DLD1 (cell line): Measurements from ENCODE around the gene MXD1.
"Not testable (repeated sequence)": the region's sequence is repeated elsewhere in the genome, so short reads cannot be mapped to it uniquely, and the experiment has no call there.

Experiments used
- in situ Hi-C: cut with HindIII; loops from 2 replicates; pipeline ENCODE4 v1.10.0; 2017; ENCODE audit warnings: low sequenced_read_pairs

MXD1 gene, protein sequence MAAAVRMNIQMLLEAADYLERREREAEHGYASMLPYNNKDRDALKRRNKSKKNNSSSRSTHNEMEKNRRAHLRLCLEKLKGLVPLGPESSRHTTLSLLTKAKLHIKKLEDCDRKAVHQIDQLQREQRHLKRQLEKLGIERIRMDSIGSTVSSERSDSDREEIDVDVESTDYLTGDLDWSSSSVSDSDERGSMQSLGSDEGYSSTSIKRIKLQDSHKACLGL

GRCh38 chr2:69914950-69915945 lies at the start of gene MXD1:
TSS of gene MXD1 (plus strand) at chr2:69915109. CDS start at chr2:69915331, 222 bp downstream.
- in situ Hi-C loops = no loop called here

DNA sequence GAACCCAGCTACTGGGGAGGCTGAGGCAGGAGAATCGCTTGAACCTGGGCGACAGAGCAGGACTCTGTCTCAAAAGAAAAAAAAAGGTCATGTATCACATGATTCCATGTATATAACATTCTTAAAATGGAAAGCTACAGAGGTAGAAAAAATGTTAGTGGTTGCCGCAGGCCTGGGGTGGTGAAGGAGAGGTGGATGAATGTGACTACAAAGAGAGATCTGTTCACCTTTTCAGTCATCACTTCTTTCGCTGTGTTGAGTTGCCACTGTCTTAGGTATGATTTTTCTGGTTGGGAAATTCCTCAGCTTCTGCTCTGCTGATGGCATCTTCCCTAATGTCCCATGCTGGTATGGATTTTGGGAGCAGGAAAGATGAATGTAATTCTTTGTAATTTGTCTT lies 26.5 kb upstream of the MXD1 start:
- in situ Hi-C loops = no loop called here

DNA sequence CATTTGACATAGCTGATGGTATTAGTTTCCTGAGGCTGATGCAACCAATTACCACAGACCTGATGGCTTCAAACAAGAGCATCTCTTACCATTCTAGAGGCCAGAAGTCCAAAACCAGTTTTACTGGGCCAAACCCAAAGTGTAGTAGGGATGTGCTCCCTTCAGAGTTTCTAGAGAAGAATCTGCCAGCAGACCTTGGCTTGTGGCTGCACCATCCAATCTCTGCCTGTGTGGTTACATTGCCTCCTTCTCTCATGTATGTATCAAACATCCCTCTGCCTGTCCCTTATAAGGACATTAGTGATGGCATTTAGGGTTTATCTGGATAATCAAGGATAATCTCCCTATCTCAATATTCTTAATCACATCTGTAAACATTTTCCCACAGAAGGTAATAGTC lies 25.6 kb upstream of the MXD1 start:
- in situ Hi-C loops = no loop called here

GRCh38 chr2:69890881-69891280 lies 24.0 kb upstream of the MXD1 start:
- in situ Hi-C loops = no loop called here

DNA sequence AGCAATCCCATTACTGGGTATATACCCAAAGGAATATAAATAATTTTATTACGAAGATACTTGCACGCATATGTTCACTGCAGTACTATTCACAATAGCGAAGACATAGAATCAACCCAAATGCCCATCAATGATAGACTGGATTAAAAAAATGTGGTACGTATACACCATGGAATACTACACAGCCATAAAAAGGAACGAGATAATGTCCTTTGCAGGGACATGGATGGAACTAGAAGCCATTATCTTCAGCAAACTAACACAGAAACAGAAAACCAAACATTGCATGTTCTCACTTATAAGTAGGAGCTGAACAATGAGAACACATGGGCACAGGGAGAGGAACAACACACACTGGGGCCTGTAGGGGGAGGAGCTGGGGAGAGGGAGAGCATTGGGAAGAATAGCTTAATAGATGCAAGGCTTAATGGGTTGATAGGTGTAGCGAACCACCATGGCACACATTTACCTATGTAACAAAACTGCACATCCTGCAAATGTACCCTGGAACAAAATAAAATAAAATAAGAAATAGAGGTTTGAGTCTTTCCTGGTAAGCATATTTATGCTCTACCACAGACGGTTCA lies 22.0 kb upstream of the MXD1 start:
- in situ Hi-C loops = not testable (repeated sequence)

GRCh38 chr2:69893684-69894551 lies 21.0 kb upstream of the MXD1 start, which contains the start of gene SNRNP27:
TSS of gene SNRNP27 (plus strand) at chr2:69893956. CDS start at chr2:69893985, 29 bp downstream.
- in situ Hi-C loops = no loop called here

DNA sequence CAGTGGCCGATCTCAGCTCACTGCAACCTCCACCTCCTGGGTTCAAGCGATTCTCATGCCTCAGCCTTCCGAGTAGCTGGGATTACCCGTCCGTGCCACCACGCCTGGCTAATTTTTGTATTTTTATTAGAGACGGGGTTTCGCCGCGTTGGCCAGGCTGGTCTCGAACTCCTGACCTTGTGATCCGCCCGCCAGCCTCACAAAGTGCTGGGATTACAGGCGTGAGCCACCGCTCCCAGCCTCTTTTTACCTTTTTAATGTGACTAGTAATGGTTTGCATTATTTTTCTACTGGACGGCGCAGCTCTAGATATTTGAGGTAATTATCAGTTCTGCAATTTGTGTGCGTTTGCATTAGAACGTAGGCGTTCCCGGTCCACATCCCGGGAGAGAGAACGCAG lies 20.2 kb upstream of the MXD1 start:
- in situ Hi-C loops = not testable (repeated sequence)

DNA sequence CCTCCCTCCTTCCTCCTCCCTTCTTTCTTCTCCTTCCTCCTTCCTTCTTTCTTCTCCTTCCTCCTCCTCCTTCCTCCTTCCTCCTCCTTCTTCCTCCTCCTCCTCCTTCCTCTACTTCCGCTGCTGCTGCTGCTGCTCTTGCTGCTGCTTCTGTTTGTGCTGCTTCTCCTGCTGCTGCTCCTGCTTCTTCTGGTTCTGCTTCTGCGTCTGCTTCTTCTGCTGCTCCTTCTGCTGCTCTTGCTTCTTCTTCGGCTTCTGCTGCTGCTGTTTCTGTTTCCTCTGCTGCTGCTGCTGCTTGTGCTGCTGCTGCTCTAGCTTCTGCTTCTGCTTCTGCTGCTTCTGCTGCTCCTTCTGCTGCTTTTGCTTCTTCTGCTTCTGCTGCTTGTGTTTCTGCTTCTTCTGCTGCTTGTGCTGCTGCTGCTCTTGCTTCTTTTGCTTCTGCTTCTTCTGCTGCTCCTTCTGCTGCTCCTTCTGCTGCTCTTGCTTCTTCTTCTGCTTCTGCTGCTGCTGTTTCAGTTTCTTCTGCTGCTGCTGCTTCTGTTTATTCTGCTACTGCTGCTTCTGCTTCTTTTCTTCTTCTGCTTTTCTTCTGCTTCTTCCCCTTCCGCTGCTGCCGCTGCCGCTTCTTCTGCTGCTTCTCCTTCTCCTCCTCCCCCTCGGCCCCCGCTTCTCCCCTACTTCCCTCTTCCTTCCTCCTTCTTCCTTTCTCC lies 12.5 kb upstream of the MXD1 start:
- in situ Hi-C loops = no loop called here

- in situ Hi-C loops = no loop called here
These were observed 7.7 kb upstream of the MXD1 start for GRCh38 chr2:69907216-69907615.

DNA sequence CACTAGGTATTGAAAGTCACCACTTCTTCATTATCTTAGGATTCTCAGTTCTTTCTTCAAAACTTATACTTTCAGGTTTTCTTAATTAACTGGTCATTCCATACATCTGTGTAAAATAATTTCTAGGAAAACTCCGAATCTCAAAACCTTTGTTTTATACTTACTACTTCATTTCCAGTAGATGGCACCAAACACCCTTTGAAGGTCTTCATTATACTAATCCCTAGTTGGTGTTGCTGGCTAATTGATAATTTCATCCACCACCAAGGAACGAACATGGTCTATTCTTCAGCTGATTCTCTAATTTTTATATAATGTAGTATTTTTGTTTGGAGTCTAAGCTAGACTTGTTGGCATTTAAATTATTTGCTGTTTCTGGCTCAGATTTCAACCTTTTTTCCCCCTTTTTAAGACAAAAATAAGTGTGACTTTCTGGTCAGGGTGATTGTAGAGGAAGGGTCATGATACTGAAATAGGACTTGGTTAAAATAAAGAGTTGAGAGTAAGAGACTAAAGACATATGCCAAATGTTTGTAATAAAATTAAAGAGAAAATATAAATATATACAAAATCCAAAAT lies 2.8 kb upstream of the MXD1 start:
- in situ Hi-C loops = no loop called here

DNA sequence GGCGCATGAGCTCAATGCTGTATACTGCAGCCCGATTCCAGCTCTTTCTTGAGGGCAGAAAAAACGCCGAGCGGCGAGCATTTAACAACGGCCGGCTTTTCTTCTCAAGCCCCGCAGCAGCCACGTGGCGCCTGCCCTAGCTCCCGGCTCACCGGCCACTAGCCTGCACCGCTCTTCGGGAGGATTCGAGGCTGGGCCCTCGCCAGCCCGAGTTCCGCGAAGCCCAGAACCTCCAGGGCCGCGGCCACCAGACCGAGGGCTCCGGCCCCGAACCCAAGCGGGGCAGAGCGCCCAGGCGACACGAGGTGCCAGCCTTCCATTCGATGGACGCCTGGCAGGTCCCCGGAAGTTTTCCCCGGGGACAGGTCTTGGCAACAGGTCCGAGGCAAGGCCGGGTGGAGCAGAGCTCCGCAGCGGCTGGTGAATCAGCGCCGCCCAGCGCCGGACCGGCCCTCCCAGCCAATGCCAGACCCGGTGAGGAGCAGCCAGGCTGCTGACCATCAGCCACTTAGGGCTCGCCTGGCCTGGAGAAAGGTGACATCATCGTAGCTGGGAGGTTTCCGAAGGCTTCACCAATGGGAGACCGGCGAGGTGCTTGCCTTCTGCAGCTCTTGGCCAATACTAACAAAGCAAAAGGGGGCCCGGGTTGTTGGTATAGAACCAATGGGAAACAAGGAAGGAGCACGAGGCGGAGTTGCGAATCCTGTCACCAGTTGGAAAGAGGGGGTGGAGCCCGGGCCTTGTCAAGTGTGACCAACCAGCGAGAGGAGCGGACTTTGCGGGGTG lies 552 bp upstream of the MXD1 start:
- in situ Hi-C loops = no loop called here

- in situ Hi-C loops = no loop called here
These were observed 1.2 kb downstream of the MXD1 start for GRCh38 chr2:69916106-69916505.

GRCh38 chr2:69917852-69918251 lies 2.9 kb downstream of the MXD1 start:
- in situ Hi-C loops = no loop called here

DNA sequence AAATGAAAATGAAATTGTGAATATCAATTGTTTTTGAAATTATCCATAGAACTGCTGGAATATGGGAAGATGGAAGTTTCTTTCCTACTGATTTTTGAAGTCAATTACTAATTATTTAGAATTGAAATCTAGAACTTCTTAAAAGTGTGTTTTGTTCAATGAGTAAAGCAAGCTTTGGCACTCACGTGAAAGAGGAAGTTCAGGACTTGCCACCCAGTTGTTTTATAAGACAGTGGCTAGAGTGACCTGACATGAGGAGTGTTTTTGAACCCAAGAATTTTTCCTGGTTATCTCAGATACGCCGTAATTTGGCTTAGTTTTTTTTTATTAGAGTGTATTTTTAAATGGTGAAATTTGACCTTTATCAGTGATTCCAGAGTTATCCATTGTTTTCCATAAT lies 3.5 kb downstream of the MXD1 start:
- in situ Hi-C loops = no loop called here

GRCh38 chr2:69923116-69923515 lies 8.2 kb downstream of the MXD1 start:
- in situ Hi-C loops = loop anchor here (5.0 kb wide), 1 partner anchor 139 kb away; no protein-coding TSS in a partner anchor

DNA sequence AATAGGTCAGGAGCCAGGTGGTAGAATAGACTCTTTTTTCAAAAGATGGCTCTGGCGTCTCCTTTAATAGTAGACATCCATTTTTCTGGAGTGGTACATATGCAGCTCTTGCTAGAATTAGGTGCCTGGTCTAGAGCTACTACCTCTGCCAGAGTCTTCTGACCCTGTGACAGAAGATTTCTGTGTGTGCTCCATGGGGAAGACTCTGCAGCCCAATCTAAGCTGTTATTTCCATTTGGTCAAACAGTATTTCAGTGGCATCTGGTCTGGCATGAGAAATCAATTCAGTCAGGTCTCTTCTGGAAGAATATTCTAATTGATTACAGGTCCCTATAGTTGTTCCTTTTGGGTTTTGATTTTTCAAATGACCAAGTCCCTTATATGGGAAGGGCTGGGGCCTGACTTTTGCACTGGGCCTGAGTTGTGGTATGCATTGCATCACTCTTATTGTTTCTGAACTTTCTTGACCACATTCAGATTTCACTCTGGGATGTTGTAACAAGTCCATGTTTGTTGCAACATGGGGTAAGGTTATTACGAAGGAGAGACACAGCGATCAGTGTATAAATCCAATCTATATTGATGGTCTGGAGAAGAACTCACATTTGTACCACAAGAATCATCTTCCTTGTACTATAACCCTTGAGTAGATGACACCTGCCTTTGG lies 12.1 kb downstream of the MXD1 start:
- in situ Hi-C loops = loop anchor here (25.0 kb wide), 1 partner anchor 210 kb away; no protein-coding TSS in a partner anchor

- in situ Hi-C loops = loop anchor here (25.0 kb wide), 1 partner anchor 205 kb away; no protein-coding TSS in a partner anchor
These were observed 17.1 kb downstream of the MXD1 start for GRCh38 chr2:69931832-69932595.
